DLD1 (cell line): ENCODE data around the gene TMEM150A.
"Not testable (repeated sequence)": the region's sequence is repeated elsewhere in the genome, so short reads cannot be mapped to it uniquely, and the experiment has no call there.

ENCODE experiments used
- in situ Hi-C: cut with HindIII; loops from 2 replicates; pipeline ENCODE4 v1.10.0; 2017; ENCODE audit warnings: low sequenced_read_pairs

TMEM150A gene

GRCh38 chr2:85611705-85612587, 9.4 kb upstream of the TMEM150A start, which contains the start of gene C2orf68:
Gene C2orf68, minus strand, starts transcription at chr2:85612066. Its CDS starts 82 bp downstream, at chr2:85611984.
- in situ Hi-C loops: no loop called here

DNA sequence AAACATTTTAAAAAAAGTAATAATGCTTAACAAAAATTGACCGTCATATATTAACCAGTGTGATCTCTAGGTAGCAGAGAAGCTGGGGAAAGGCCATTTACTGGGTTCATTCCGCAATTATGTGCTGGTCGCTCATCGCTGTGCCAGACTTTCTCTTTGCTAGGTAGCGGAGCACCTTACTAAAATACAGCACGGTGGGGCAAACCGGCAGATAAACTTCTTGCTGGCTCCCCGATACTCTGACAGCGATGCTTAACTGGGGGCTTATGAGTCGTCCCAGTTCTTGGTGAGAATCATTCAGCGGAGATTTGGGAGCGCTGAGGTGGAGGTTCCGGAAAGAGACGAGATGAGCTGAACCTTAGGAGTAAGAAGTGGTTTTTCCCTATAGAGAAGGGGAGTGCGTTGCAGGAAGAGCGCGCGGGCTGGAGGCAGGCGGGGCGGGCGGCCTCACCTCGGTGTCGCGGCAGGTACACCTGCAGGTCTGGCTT, 8.8 kb upstream of the TMEM150A start:
- in situ Hi-C loops: no loop called here

- in situ Hi-C loops: no loop called here
These were observed 5.0 kb upstream of the TMEM150A start for GRCh38 chr2:85607268-85608215.

- in situ Hi-C loops: no loop called here
These were observed 3.6 kb upstream of the TMEM150A start for GRCh38 chr2:85606116-85606455.

DNA sequence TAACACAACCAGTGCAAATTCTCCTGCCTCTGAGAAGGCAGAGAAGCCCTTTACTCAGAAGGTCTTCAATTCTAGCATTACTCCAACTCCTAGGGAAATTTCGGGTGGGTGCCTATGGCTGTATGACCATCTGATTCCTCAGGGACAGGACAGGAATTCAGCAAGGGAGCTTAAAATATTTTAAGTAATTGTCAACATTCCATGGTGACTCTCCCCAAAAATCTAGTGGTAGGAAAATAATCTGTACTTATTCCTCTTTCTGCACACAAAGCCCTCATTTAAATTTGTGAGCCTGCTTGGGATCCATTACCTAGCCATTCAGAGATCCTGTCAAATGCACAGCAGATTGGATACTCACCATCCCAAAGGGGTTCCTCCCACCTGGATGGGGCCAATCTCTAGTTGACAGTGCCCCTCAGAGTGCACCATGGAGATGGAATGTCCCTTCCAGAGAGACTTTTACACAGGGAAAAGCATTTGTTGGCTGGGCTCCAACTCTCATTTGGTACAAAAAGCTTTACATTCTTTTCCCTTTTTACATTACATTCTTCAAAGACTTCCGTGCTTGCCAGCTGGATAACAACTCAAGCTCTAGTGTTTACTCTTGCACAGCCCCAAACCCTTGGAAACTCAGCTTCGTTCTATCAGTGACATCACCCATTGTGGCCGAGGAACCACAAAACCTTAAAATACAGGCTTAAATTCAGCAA, 3.1 kb upstream of the TMEM150A start:
- in situ Hi-C loops: no loop called here

DNA sequence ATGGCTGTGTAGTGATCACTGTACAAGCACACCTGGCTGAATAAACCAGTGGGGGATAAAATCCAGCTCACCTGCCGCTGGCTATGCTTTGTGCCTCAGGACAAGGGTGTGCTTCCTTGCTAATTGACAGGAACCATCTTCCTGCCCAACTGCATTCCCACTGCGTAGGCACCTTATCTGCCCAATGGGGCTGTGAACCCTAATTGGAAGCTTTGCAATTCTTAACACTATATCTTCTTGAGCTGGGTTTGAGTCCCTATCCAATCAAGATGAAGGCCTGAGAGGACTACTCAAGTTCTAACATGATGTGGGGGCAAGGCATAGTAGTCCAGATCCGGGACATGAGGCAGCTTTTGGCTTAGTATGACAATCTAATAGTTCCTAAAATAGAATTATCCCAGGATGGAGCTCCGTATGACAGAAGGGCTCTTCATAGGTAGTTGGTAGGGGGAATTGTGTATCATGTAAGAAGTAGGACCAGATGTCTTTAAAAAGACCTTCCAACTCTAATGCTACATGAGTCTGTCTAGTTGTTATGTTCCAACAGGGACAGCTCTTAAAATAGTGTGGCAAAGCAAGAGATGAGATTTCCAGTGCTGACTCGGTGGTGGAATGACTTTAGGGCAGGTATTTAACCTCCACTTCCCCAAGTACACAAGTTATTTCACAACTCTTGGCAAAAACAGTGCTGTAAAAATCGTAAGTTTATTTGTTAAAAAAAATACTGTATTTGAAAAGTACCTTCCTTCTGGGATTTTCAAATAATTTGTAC, 2.3 kb upstream of the TMEM150A start:
- in situ Hi-C loops: no loop called here

DNA sequence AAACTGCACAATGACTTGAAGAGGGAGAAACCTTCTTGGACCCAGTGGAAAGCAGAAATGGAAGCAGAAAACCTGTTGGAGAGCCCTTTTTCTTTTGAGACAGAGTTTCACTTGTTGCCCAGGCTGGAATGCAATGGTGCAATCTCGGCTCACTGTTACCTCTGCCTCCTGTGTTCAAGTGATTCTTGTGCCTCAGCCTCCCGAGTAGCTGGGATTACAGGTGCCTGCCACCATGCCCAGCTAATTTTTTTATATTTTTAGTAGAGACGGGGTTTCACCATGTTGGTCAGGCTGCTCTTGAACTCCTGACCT, 1.6 kb upstream of the TMEM150A start:
- in situ Hi-C loops: not testable (repeated sequence)

GRCh38 chr2:85601771-85602475, 575 bp downstream of the TMEM150A start:
- in situ Hi-C loops: no loop called here

DNA sequence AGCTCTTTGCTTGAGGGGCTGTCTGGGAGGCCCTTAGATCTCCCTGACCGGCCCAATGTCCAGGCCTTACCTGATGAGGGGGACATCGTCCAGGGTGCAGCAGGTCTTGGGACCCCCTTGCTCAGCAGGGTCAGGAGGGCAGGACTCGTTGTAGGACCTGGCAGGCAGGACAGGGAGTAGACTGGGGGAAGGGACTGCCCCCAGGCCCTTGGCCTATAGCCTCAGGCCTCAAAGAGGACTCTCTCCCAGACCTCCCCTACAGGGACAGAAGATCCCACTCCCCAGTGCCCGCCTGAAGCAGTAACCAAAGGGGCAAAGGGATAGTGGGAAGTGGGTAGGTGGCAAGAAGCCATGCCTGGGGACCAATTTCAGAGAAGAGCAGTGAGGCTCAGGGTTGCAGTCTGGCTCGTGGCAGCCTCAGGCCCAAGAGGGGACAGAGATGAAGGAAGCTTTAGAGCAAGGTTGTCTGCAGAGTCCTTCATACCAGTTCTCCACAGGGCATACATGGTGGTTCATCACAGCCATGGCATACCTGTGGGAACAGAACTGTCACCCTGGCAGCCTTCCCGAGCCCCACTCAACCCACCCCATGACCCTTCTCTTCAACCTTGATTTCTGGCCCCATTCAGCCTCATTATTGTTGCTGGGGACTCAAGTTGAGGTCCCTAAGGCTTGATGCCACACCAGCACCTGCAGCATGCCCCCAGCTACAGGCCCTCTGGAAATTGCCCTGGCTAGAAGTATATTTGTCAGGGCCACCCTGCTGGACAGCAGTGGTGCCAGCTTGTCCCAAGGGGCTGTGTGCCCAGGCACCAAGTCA, 1.3 kb downstream of the TMEM150A start:
- in situ Hi-C loops: no loop called here

GRCh38 chr2:85600235-85600575, 2.3 kb downstream of the TMEM150A start:
- in situ Hi-C loops: no loop called here

DNA sequence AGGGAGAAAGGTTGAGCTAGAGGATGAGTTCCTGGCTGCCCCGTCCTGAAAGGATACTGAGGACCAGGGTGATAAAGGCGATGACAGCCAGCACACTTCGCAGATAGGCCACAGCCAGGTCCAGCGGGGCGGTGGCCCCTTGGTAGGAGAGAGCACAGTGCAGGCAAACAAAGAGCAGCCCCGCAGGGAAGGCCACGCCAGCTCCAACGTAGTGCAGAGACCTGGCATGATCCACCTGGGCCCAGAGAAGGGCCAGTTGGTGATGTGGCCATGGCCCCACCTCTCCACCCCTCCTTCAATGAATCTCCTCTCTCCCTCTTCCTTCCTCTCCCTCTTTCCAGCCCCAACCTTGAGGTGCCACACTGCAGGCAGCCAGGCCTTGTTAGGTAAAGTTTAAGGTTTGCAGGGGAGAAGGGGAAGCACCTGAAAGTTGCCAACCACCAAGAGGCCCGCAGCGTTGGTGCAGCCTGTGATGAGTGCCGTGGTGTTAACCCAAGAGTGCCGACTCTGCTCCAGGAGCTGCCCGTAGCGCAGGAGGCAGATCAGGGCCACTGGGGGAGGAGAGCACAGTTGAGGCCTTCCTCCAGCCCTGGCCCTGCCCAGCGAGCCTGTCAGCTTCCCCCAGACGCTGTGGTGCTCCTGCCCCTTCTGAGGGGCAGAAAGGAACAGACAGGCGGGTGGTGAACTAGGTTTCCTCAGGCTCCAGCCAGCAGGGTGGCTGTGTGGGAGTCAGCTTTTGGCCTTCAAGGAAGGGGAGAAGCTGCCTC, 2.8 kb downstream of the TMEM150A start:
- in situ Hi-C loops: no loop called here

- in situ Hi-C loops: no loop called here
These were observed 3.7 kb downstream of the TMEM150A start for GRCh38 chr2:85598594-85599340.

- in situ Hi-C loops: no loop called here
These were observed 5.3 kb downstream of the TMEM150A start for GRCh38 chr2:85597241-85597640.

DNA sequence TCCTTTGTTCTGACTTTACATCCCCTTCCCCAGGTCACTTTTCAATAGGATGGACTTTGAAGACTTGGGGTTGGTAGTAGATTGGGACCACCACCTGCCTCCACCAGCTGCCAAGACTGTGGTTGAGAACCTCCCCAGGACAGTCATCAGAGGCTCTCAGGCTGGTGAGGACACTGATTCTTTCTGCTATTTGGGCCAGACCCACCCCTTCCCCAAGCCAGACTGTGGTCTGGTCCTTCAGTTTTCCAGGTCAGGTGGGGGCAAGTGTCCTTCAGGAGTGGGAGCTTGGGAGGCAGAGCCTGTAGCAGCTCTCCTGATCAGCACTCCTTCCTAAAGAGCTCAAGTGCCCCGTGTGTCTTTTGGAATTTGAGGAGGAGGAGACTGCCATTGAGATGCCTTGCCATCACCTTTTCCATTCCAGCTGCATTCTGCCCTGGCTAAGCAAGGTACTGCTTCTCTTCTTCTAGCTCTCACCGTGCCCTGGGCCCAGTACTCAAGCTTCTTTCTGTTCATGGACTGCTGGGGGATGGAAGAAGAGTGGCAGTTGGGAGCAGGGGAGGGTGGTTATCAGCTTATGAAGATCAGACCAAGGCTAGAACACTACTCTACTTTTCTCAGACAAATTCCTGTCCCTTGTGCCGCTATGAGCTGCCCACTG, 5.9 kb downstream of the TMEM150A start:
- in situ Hi-C loops: no loop called here

- in situ Hi-C loops: no loop called here
These were observed 6.5 kb downstream of the TMEM150A start for GRCh38 chr2:85596026-85596333.

DNA sequence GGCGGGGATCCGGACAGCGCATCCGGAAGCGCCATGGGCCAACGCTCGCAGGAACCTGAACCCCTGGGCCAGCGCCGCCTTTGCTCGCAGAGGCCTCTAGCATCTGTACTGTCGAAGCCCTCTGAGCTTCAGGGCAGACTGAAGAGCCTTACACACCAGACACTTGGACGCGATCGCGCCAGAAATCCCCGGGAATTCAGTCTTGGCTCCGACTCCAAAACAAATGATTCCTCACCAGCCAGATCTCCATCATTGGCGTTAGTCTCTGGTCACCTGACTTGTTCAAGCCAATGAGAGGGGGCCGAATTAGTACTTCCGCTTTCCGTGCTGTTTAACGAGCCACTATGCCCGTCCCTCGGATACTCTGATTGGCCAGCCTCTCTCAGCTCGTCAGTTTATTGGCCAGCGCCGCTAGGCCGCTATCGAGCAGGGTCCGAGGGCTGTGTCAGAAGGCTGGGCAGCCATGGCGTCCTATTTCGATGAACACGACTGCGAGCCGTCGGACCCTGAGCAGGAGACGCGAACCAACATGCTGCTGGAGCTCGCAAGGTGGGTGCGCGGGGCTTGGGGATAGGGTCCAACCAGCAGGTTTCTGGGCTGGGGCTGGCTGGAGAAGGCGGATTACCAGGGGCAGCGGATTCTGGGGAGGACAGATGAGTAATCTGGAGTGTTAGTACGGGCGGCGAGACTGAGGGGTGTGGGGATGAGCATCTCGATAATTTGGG, 7.0 kb downstream of the TMEM150A start, which contains the start of gene RNF181:
Gene RNF181 (plus strand): TSS at position 445 of the 725 bp plus-strand sequence. CDS start 19 bp downstream, at position 464.
- in situ Hi-C loops: no loop called here
